NCI-H146 treated with DMSO at 0.1 percent for 48 hours (cell line): ENCODE results near the gene ATP5F1D.

Experiments used
- DNase-seq: peaks from one replicate; lab custom pipeline; 2025; ENCODE audit not compliant: unreplicated experiment; lab: John Stamatoyannopoulos, UW

Gene ATP5F1D

GRCh38 chr19:1269065-1269477 lies 27.5 kb downstream of the ATP5F1D start, which contains the start of gene CIRBP:
Gene CIRBP, plus strand, starts transcription at chr19:1269332. Its CDS starts 1,602 bp downstream, at chr19:1270934.
- DNase-seq, result peak; percentile 84

DNA sequence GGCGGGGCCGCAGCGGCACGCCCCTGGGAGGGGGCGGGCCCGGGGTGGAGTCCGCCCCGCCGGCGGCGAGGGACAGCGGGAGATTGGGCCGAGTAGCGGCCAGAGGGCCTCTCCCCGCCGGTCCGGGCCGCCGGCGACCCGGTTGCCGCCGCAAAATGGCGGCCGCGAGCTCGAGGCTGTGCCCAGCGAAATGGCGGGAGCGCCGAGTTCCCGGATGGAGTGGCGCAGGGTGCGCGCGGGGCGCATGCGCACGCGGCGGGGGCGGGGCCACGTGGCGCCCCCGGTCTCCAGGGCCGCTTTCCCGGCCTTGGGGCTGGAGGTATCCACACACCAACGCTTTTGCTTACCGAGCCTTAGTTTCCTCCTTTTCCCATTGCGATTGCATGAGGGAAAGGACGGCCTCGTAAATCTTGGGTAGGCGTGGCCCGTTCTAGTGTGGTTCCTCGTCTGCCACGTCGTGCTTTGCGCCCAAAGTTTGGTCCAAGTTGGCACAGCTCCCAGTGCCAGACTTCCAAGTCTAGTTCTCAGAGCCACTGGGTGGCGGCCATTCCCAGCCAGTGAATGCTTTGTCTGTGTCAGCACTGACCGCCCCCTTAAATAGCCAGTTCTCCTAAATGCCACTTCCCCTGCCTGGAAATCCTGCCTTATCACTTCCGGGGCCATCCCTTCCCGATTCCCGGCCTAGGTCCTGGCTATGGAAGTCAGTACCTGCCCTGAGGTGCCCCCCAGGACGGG lies 28.1 kb downstream of the ATP5F1D start:
- DNase-seq, result peak; percentile 39

DNA sequence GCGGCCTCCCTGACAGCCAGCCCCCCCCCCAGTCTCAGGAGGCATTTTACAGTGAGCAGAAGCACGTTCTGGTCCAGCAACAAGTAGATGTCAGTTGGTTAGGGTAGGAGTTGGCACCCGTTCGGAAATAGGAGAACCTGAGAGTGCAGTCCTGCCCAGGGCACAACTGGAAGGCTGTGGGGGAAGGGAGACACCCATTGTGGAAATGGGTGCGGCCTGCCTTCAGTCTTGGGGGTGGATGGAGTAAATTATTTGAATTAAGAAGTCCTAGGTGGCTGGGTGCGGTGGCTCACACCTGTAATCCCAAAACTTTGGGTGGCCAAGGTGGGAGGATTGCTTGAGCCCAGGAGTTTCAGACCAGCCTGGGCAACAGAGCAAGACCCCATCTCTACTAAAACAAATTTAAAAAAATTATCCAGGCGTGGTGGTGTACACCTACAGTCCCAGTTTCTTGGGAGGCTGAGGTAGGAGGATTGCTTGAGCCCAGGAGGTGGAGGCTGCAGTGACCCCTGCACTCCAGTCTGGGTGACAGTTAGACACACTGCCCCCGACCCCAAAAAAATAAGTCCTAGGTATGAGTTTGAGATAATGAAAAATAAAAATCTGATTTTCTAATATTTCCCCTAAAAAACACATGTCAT lies 28.8 kb downstream of the ATP5F1D start:
- no peak for DNase-seq

DNA sequence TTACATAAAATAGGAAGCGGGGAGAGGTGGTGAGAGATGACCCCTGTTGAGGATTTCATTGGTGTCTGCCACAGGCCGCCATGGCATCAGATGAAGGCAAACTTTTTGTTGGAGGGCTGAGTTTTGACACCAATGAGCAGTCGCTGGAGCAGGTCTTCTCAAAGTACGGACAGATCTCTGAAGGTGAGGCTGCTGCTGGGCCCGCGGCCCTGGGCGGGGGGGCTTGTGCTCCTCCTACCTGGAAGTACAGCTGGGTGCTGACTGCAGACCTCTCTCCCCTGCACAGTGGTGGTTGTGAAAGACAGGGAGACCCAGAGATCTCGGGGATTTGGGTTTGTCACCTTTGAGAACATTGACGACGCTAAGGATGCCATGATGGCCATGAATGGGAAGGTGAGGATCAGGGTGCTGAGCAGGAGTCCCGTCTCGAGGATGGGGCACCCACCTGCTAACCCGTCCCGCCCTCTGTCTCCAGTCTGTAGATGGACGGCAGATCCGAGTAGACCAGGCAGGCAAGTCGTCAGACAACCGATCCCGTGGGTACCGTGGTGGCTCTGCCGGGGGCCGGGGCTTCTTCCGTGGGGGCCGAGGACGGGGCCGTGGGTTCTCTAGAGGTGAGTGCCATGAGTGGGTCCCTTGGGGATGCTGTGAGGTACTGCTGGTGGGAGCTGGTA lies 29.4 kb downstream of the ATP5F1D start:
- no peak for DNase-seq

GRCh38 chr19:1271528-1272422 lies 30.2 kb downstream of the ATP5F1D start:
- no peak for DNase-seq

GRCh38 chr19:1272423-1273262 lies 31.1 kb downstream of the ATP5F1D start:
- DNase-seq, result no peak

- no peak for DNase-seq
Observed at GRCh38 chr19:1273263-1274041, 31.9 kb downstream of the ATP5F1D start.

- no peak for DNase-seq
Observed at GRCh38 chr19:1274081-1274851, 32.7 kb downstream of the ATP5F1D start.

- no peak for DNase-seq
Observed at GRCh38 chr19:1274852-1275259, 33.3 kb downstream of the ATP5F1D start.

DNA sequence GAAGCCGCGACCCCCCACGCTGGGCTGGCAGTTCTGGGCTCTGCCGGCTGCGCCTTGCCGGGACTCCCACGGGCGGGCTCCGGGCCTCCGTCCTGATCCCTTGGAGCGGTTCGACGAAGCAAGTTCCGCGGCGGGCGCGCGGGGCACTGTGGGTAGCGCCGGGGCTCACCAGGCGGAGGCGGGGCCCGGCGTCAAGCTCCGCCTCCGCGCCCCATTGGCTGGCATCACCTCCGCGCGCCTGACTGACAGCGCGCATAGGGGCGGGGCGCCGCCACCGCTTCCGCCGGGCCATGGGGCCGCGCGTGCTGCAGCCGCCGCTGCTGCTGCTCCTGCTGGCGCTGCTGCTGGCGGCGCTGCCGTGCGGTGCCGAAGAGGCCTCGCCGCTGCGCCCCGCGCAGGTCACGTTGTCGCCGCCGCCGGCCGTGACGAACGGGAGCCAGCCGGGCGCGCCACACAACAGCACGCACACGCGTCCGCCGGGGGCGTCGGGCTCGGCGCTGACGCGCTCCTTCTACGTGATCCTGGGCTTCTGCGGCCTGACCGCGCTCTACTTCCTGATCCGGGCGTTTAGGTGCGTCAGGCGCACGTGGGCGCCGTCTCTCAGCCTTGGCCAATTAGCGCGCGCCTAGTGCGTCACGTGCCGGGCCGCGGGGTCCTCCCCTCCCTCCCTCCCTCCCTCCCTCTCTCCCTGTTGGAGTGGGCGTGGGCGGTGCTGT lies 33.9 kb downstream of the ATP5F1D start, which contains the start of gene FAM174C:
FAM174C (plus strand) TSS at position 271 of the 716 bp plus-strand sequence; CDS start at position 291, 20 bp downstream.
- DNase-seq, result peak; percentile 63

DNA sequence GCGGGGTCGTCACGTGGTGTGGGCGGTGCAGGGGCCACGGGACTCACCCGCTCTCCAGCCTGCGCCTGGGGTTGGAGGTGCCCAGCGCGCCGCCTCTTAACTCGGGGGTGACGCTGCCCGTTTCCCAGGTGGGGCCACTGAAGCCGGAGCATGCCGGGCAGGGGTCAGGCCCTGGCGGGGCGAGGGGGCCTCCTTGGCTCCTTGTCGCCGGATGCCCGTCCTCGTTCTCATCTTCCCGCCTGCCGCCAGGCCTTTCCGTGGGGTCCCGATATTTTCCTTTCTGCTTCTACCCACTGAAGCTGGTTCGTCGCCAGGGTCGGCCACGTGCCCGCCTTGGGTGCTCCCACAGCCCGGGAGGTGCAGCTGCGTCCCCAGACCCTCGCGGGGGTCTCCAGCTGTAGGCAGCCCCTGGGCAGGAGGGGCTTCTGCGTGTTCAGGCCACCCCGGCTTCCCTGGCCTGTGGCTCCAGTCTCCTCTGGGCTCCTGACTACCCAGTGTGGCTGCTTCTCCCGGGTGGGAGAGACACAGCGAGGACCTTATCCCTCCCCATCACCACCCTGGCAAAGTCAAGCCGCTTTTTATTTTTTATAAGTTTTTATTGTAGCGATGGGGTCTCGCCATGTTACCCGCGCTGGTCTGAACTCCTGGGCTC lies 34.6 kb downstream of the ATP5F1D start:
- DNase-seq, result no peak

GRCh38 chr19:1276628-1277022 lies 35.1 kb downstream of the ATP5F1D start:
- DNase-seq, result peak; percentile 2

DNA sequence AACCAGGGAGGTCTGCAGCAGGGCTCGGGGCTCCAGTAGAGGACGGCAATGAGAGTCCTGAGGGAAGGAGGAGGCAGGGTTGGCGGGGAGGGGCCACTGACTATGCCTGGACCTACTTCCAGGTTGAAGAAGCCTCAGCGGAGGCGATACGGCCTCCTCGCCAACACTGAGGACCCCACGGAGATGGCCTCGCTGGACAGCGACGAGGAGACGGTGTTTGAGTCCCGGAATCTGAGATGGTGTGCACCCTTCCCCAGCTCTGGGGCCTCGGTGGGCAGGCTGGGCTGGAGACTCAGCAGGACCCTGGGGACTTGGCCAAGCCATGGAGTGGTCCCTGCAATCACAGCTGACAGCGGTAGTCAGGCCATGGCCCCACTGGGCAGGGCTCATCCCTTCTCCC lies 35.5 kb downstream of the ATP5F1D start:
- DNase-seq, result no peak

DNA sequence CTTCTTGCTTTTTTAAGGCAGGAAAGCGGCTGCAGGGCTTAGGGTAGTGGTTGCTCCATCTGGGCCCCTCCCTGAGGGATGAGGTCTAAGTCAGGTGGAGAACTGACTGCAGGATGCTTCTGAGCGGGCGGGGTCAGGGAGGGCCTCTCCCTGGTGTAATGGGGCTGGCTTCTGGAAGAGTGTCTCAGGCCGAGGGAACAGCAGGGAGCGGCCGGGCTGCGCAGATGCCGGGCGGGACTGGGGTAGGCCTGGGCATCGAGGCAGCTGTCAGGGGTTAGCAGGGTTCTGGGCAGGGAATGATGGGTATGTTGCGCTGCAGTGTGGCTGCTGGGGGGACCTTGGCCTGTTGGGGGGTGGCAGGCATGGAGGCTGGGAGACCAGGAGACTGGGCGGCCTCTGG lies 36.5 kb downstream of the ATP5F1D start:
- no peak for DNase-seq

GRCh38 chr19:1278713-1279660 lies 37.4 kb downstream of the ATP5F1D start:
- DNase-seq, result no peak

- peak; percentile 30 for DNase-seq
Observed at GRCh38 chr19:1279782-1280341, 38.3 kb downstream of the ATP5F1D start.
